ENCODE data around the gene ARF1. TPM values are rescaled to one million over a fixed set of nuclear protein-coding genes. Genes with fewer than 3 reads are reported as not detected.

Gene ARF1
- total and polyA plus RNA-seq, 2 of the 13 experiments (the other 11 are each of a cell fraction or from before 2014, with no cell fraction given), result 186 to 327 TPM

DNA sequence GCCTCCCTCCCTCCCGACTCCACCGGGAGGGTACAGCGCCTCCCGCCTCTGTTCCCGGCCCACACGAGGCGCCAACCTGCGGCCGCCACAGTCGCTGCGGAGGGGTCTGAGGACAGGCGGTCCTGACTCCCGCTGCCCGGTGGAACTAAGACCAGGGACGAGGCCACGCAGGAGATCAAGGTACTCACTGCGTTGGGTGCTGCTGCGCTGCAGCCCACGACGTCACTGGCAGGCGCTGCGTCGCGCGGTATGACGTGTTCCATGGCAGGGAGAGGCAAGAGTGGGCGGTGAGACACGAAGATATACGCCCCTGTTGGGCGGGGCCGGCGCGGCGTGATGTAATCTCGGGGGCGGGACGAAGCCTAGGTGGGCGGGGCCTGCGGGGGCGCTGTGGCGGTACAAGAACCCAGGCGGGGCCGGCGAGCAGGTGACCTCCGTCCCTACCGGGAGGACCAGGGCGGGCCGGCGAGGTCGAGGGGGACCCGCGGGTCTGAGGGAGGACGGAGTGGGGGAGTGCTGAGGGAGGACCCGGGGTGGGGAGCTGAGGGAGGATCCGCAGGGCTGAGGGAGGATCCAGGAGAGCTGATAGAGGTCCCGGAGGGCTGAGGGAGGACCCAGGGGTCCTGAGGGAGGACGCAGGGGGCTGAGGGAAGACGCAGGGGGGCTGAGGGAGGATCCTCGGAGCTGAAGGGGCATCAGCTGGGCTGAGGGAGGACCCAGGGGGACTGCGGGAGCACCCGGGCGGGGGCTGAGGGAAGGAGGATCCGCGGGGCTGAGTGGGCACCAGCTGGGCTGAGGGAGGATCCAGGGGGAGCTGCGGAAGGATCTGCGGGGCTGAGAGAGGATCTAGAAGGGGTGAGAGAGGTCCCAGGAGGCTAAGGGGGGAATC is 26.8 kb downstream of the ARF1 start, which contains the start of gene MRPL55 (continued):
- TF ChIP-seq ZFYVE20 (CRISPR knock-in tag; IDR thresholded peaks at IDR 0.05; ENCODE audit: borderline replicate concordance, low read depth), result no peak
- peak; percentile 81; the same call in 1 of the 2 replicates for TF ChIP-seq ZNF547 (CRISPR knock-in tag; IDR thresholded peaks at IDR 0.05)
- no peak for TF ChIP-seq KDM5B (CRISPR knock-in tag; IDR thresholded peaks at IDR 0.05; ENCODE audit: borderline replicate concordance)
- peak; percentile 92 for TF ChIP-seq THAP9 (CRISPR knock-in tag; IDR thresholded peaks at IDR 0.05; ENCODE audit: borderline replicate concordance)
- no peak for TF ChIP-seq ZNF558 (CRISPR knock-in tag; IDR thresholded peaks at IDR 0.05; ENCODE audit: borderline replicate concordance)
- 0 out of 2 replicates have a peak, but pooled peaks have one; percentile 90 for TF ChIP-seq ZNF33B (CRISPR knock-in tag; IDR thresholded peaks at IDR 0.05)
- peak; percentile 91 for TF ChIP-seq ZNF724P (CRISPR knock-in tag; IDR thresholded peaks at IDR 0.05; ENCODE audit: borderline replicate concordance)
- TF ChIP-seq ZSCAN9 (CRISPR knock-in tag; IDR thresholded peaks at IDR 0.05; ENCODE audit: borderline replicate concordance), result 0 out of 2 replicates have a peak, but pooled peaks have one; percentile 22
- TF ChIP-seq LCORL (IDR thresholded peaks at IDR 0.05), result no peak
- TF ChIP-seq LCORL (CRISPR knock-in tag; IDR thresholded peaks at IDR 0.05), result peak; percentile 74; the same call in 1 of the 2 replicates
- peak; percentile 85; the same call in 1 of the 2 replicates for TF ChIP-seq ZNF136 (CRISPR knock-in tag; IDR thresholded peaks at IDR 0.05; ENCODE audit: low read depth)
- TF ChIP-seq SMC3 (IDR thresholded peaks at IDR 0.05; ENCODE audit: low read length), result no peak
- no peak for TF ChIP-seq ZNF180 (CRISPR knock-in tag; IDR thresholded peaks at IDR 0.05; ENCODE audit: borderline replicate concordance, low read depth)
- no peak for TF ChIP-seq RFX3 (CRISPR knock-in tag; IDR thresholded peaks at IDR 0.05)
- peak; percentile 70; the same call in 1 of the 2 replicates for TF ChIP-seq ZNF33A (CRISPR knock-in tag; IDR thresholded peaks at IDR 0.05; ENCODE audit: borderline replicate concordance)
- TF ChIP-seq CCDC6 (CRISPR knock-in tag; IDR thresholded peaks at IDR 0.05), result peak; percentile 95
- TF ChIP-seq CBX1 (IDR thresholded peaks at IDR 0.05; ENCODE audit: low read depth), result peak; percentile 69
- peak; percentile 82; the same call in 1 of the 2 replicates for TF ChIP-seq BORCS8-MEF2B (CRISPR knock-in tag; IDR thresholded peaks at IDR 0.05)
- TF ChIP-seq THAP11 (CRISPR knock-in tag; IDR thresholded peaks at IDR 0.05), result peak; percentile 94
- TF ChIP-seq ZNF639 (CRISPR knock-in tag; conservative IDR thresholded peaks at IDR 0.05), result peak; percentile 44; the same call in 1 of the 2 replicates
- peak; percentile 76 for TF ChIP-seq RFX5 (IDR thresholded peaks at IDR 0.05; ENCODE audit: low read depth, low read length)
- 0 out of 2 replicates have a peak, but pooled peaks have one; percentile 27 for TF ChIP-seq FOXO1 (CRISPR knock-in tag; IDR thresholded peaks at IDR 0.05)
- TF ChIP-seq EEA1 (CRISPR knock-in tag; IDR thresholded peaks at IDR 0.05; ENCODE audit: borderline replicate concordance), result peak; percentile 73; the same call in 1 of the 2 replicates
- TF ChIP-seq, protein P1, sequence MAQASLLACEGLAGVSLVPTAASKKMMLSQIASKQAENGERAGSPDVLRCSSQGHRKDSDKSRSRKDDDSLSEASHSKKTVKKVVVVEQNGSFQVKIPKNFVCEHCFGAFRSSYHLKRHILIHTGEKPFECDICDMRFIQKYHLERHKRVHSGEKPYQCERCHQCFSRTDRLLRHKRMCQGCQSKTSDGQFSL (CRISPR knock-in tag; IDR thresholded peaks at IDR 0.05), result no peak
- TF ChIP-seq ATF5 (CRISPR knock-in tag; IDR thresholded peaks at IDR 0.05; ENCODE audit: low read depth), result no peak; the same call in 1 of the 2 replicates
